Fibroblast of mammary gland (primary cell): Measurements from ENCODE around the gene SLA2.
A peak's percentile ranks its signal among the peaks of the same experiment; 100 is the strongest.

Experiments
- DNase-seq: peaks from one replicate; pipeline ENCODE4 v3.0.0-alpha.2; 2010; ENCODE audit warnings: low read depth
- H3K4me3 ChIP-seq: 2 replicates; pipeline ENCODE4 v1.5.1; 2011; ENCODE audit warnings: low read depth, mild to moderate bottlenecking, low read length, moderate library complexity; ENCODE audit not compliant: control insufficient read depth
- CTCF ChIP-seq: conservative IDR thresholded peaks from 2 replicates; pipeline ENCODE4 v1.5.1; 2011; ENCODE audit warnings: low read depth, low read length, inconsistent platforms; ENCODE audit not compliant: control insufficient read depth, insufficient read depth

SLA2 gene

GRCh38 chr20:36584018-36584481 lies 61.9 kb downstream of the SLA2 start:
- H3K4me3 ChIP-seq: no peak overlapping the region
- DNase-seq: no peak
- TF ChIP-seq CTCF: no peak

- no peak overlapping the region for H3K4me3 ChIP-seq
- TF ChIP-seq CTCF: no peak
- no peak for DNase-seq
Measured at GRCh38 chr20:36582821-36583220, 63.2 kb downstream of the SLA2 start.

GRCh38 chr20:36582322-36582721 lies 63.7 kb downstream of the SLA2 start:
- no peak for DNase-seq
- TF ChIP-seq CTCF: no peak
- no peak overlapping the region for H3K4me3 ChIP-seq

- DNase-seq: peak; percentile 40
- H3K4me3 ChIP-seq: no peak overlapping the region
- no peak for TF ChIP-seq CTCF
Measured at GRCh38 chr20:36579996-36580545, 65.9 kb downstream of the SLA2 start.

GRCh38 chr20:36578356-36579041 lies 67.5 kb downstream of the SLA2 start:
- no peak for TF ChIP-seq CTCF
- DNase-seq: no peak
- no peak overlapping the region for H3K4me3 ChIP-seq

- DNase-seq: no peak
- H3K4me3 ChIP-seq: no peak overlapping the region
- no peak for TF ChIP-seq CTCF
Measured at GRCh38 chr20:36576081-36576445, 69.9 kb downstream of the SLA2 start.
